Right renal pelvis (tissue), 4 donors: ENCODE measurements around the gene CYP8B1. TPM values are rescaled to one million over a fixed set of nuclear protein-coding genes. Genes with fewer than 3 reads are reported as not detected.

Experiments used
- DNase-seq, 4 donors: peaks; one replicate each; pipeline ENCODE4 v3.0.0-alpha.2; 2013; ENCODE audit warnings: low read depth in 4 of 4, low spot score in 3 of 4, missing footprints in 1 of 4
- polyA plus RNA-seq, 4 donors: library from polyadenylated mRNA; unstranded; fragments of 120-200 nt; gene quantifications; one replicate each; pipeline ENCODE4 v1.2.1, GENCODE V29; 2013; ENCODE audit not compliant: insufficient read length in 4 of 4

Gene CYP8B1
- polyA plus RNA-seq, 4 donors: 0.77 to 1.1 (median 0.80) TPM

- no peak for DNase-seq
Measured at GRCh38 chr3:42829083-42829627, 46.5 kb downstream of the CYP8B1 start.

DNA sequence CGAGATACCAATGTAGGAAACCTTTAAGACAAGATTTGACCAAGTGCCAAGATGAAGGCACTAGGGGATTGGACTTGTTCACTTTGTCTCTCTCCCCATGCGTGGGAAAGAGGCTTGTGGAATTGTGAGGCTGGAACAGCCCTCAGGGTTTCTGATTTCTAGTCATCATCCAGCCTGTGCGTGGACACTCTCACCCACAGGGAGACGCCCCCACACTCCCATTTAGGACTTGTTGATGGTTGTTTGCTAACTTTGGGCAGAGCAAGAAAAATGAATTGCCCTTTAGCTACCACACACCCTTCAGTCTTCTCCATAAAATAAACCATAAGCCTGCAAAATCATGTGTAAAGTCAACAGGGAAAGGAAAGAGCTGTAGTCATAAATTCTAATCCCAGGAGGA is 48.0 kb downstream of the CYP8B1 start:
- DNase-seq: no peak

GRCh38 chr3:42827023-42827422 is 48.7 kb downstream of the CYP8B1 start:
- no peak for DNase-seq

DNA sequence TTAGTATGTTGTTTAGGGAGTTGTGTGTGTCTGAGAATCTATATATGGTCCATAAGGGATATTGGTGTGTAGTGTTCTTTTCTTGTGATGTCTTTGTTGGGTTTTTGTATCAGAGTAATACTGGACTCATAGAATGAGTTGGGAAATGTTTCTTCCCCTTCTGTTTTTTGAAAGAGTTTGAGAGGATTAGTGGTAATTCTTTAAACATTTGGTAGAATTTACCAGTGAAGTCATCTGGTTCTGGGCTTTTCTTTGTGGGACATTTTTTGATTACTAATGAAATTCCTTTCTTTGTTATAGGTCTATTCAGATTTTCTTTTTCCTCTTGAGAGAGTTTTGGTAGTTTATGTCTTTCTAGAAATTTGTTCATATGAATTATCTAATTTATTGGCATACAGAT is 49.5 kb downstream of the CYP8B1 start:
- no peak for DNase-seq

DNA sequence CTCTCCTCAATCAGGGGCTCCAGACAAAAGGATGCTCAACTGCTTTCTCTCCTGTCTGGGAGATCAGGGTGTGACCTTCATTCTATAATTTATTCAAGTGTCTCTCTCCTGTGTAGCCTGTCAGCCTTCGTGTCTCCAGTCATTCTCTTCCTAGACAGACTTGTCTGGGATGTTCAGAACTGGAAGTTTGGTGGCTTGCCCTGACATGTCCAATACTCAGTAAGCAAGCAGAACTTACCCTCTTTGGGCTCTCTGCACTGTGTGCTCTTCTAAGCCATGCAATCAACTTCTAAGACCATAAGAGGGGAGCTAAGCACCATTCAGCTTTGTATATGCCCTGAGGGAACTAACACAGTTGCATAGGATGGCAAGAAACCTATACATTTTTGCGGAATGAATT is 52.3 kb downstream of the CYP8B1 start:
- no peak for DNase-seq

- DNase-seq: no peak
Measured at GRCh38 chr3:42822828-42823227, 52.9 kb downstream of the CYP8B1 start.

Other genes with a start within 250 kb of the CYP8B1 start
- 10 to 100 TPM; 15.4 to 18.3 (median 15.6) TPM for gene ZBTB47, start 222.2 kb downstream of the CYP8B1 start, polyA plus RNA-seq
- gene KLHL40, start 190.3 kb downstream of the CYP8B1 start, polyA plus RNA-seq: under 1 TPM in 1 of 4 donors, not detected in 3; 0.03 TPM
- gene HHATL, start 173.1 kb downstream of the CYP8B1 start, polyA plus RNA-seq: under 1 TPM; 0.30 to 0.40 (median 0.36) TPM
- 1 to 10 TPM; 2.1 to 2.8 (median 2.7) TPM for gene CCDC13, start 102.6 kb downstream of the CYP8B1 start, polyA plus RNA-seq
- 100 to 1,000 TPM; 172 to 196 (median 190) TPM for gene HIGD1A, start 71.4 kb downstream of the CYP8B1 start, polyA plus RNA-seq
- gene ACKR2, start 66.4 kb downstream of the CYP8B1 start, polyA plus RNA-seq: 1 to 10 TPM; 2.0 to 2.6 (median 2.3) TPM
- gene ZNF662, start 30.3 kb upstream of the CYP8B1 start, polyA plus RNA-seq: 10 to 100 TPM; 22.5 to 27.7 (median 25.9) TPM
- gene GASK1A, start 103.4 kb upstream of the CYP8B1 start, polyA plus RNA-seq: 1 to 10 TPM; 3.4 to 4.7 (median 4.2) TPM
- 10 to 100 TPM; 20.3 to 26.9 (median 21.7) TPM for gene POMGNT2, start 230.2 kb upstream of the CYP8B1 start, polyA plus RNA-seq